MM.1S (cell line): ENCODE results near the gene PEX5.

Experiments used
- DNase-seq: peaks from one replicate; pipeline ENCODE4 v3.0.0-alpha.2; 2015
- H2AFZ ChIP-seq: fragments of 300-600 bp; sonication (generic); 2 replicates; pipeline ENCODE4 v1.6.0; 2016; ENCODE audit warnings: antibody characterized with exemption, low read length
- H3F3A ChIP-seq: fragments of 300-600 bp; sonication (generic); 2 replicates; pipeline ENCODE4 v1.6.1; 2016; ENCODE audit warnings: mild to moderate bottlenecking, antibody characterized with exemption, low read length, moderate library complexity, mixed read lengths; ENCODE audit not compliant: insufficient read depth
- H3K27ac ChIP-seq: fragments of 300-600 bp; sonication (generic); 2 replicates; pipeline ENCODE4 v1.5.1; 2016; ENCODE audit warnings: mild to moderate bottlenecking, low read length
- H3K27me3 ChIP-seq: fragments of 300-600 bp; sonication (generic); replicated peaks from 2 replicates; pipeline ENCODE4 v1.6.0; 2016; ENCODE audit warnings: low read length; ENCODE audit not compliant: insufficient read depth
- H3K36me3 ChIP-seq: fragments of 300-600 bp; sonication (generic); replicated peaks from 2 replicates; pipeline ENCODE4 v1.6.1; 2016; ENCODE audit warnings: mild to moderate bottlenecking, low read length, mixed read lengths; ENCODE audit not compliant: insufficient read depth
- H3K4me1 ChIP-seq: fragments of 300-600 bp; sonication (generic); 2 replicates; pipeline ENCODE4 v1.6.1; 2016; ENCODE audit warnings: low read length, mixed read lengths
- H3K4me2 ChIP-seq: fragments of 300-600 bp; sonication (generic); 2 replicates; pipeline ENCODE4 v1.6.0; 2016; ENCODE audit warnings: low read depth, low read length
- H3K4me3 ChIP-seq: fragments of 300-600 bp; sonication (generic); 2 replicates; pipeline ENCODE4 v1.5.1; 2016; ENCODE audit warnings: low read length, mixed read lengths
- H3K79me2 ChIP-seq: fragments of 300-600 bp; sonication (generic); 2 replicates; pipeline ENCODE4 v1.6.1; 2016; ENCODE audit warnings: mixed run types, low read length, mixed read lengths
- H3K9ac ChIP-seq: fragments of 300-600 bp; sonication (generic); 2 replicates; pipeline ENCODE4 v1.6.1; 2016; ENCODE audit warnings: low read length, mixed read lengths
- H3K9me2 ChIP-seq: fragments of 300-600 bp; sonication (generic); replicated peaks from 2 replicates; pipeline ENCODE4 v1.6.1; 2016; ENCODE audit warnings: mild to moderate bottlenecking, low read length, mixed read lengths; ENCODE audit not compliant: insufficient read depth
- H3K9me3 ChIP-seq: fragments of 300-600 bp; sonication (generic); replicated peaks from 2 replicates; pipeline ENCODE4 v1.6.1; 2016; ENCODE audit warnings: mild to moderate bottlenecking, low read length, mixed read lengths; ENCODE audit not compliant: insufficient read depth
- H4K20me1 ChIP-seq: fragments of 300-600 bp; sonication (generic); 2 replicates; pipeline ENCODE4 v1.6.1; 2016; ENCODE audit warnings: mild to moderate bottlenecking, low read length, moderate library complexity, mixed read lengths; ENCODE audit not compliant: insufficient read depth
- EZH2 ChIP-seq: fragments of 300-600 bp; sonication (generic); optimal IDR thresholded peaks from 2 replicates; pipeline ENCODE3; 2017; ENCODE audit warnings: low read depth, mild to moderate bottlenecking, antibody characterized with exemption, low read length, mixed read lengths
- EZH2phosphoT487 ChIP-seq: fragments of 300-600 bp; sonication (generic); IDR thresholded peaks from 2 replicates; pipeline ENCODE4 v1.6.1; 2018; ENCODE audit warnings: antibody characterized with exemption, low read length
- TF ChIP-seq, protein P1 (sequence below): fragments of 300-600 bp; sonication (generic); IDR thresholded peaks from 2 replicates; pipeline ENCODE4 v1.5.1; 2016; ENCODE audit warnings: antibody characterized with exemption, low read length, mixed read lengths

The PEX5 gene

DNA sequence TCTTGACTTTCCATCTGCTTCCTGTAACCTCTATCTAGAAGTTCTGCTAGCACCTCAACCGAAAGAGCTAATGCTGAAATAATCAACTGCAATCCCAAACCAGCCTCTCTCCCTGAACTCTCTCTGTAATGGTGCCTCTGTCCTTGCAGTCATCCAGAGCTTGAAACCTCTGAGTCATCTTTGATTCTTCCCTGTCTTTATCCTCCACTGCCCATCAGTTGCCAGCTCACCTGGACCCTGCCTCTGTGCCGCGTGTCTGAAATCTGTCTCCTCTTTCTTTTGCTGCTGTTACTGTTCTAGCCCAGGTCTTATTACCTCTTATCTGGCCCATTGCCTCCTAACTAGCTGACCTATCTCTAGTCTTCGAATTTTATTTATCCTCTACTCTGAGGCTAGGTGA is 43.8 kb upstream of the PEX5 start:
- Histone ChIP-seq H4K20me1 (no peaks in the 10 kb centered on the region), H3K27me3 (no peaks in the 10 kb centered on the region), H2AFZ (no peak overlapping the region), H3F3A (no peaks in the 10 kb centered on the region), H3K4me3 (no peak overlapping the region), H3K9me2 (no peaks in the 10 kb centered on the region), H3K27ac (no peak overlapping the region), H3K36me3 (no peaks in the 10 kb centered on the region), H3K4me1 (0 out of 2 replicates have a peak, but pooled peaks cover 4% of the 10 kb centered on the region), H3K4me2 (no peak overlapping the region), H3K79me2 (no peaks in the 10 kb centered on the region), H3K9me3 (no peaks in the 10 kb centered on the region), H3K9ac (no peak overlapping the region)
- TF ChIP-seq EZH2phosphoT487 = no peak
- no peak for TF ChIP-seq EZH2
- TF ChIP-seq, protein P1, sequence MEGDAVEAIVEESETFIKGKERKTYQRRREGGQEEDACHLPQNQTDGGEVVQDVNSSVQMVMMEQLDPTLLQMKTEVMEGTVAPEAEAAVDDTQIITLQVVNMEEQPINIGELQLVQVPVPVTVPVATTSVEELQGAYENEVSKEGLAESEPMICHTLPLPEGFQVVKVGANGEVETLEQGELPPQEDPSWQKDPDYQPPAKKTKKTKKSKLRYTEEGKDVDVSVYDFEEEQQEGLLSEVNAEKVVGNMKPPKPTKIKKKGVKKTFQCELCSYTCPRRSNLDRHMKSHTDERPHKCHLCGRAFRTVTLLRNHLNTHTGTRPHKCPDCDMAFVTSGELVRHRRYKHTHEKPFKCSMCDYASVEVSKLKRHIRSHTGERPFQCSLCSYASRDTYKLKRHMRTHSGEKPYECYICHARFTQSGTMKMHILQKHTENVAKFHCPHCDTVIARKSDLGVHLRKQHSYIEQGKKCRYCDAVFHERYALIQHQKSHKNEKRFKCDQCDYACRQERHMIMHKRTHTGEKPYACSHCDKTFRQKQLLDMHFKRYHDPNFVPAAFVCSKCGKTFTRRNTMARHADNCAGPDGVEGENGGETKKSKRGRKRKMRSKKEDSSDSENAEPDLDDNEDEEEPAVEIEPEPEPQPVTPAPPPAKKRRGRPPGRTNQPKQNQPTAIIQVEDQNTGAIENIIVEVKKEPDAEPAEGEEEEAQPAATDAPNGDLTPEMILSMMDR = no peak
- no peak for DNase-seq

DNA sequence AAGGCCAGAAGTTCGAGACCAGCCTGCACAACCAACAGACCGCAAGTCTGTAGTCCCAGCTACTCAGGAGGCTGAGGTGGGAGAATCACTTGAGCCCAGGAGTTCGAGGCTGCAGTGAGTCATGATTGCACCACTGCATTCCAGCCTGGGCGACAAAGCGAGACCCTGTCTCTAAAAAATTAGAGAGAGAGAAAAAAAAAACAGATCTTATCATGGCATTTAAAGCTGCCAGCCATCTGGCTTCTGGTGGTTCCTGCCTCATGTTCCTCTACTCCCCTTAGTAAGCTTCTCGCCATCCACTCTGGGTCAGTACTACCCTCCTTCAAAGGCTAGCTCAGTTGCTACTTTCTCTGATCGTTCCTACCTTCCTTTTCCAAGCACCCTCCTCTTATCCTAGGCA is 43.3 kb upstream of the PEX5 start:
- H3K9ac ChIP-seq = no peak overlapping the region
- H2AFZ ChIP-seq = no peak overlapping the region
- no peaks in the 10 kb centered on the region for H4K20me1 ChIP-seq
- H3F3A ChIP-seq = no peaks in the 10 kb centered on the region
- H3K9me2 ChIP-seq = no peaks in the 10 kb centered on the region
- 0 out of 2 replicates have a peak, but pooled peaks cover 4% of the 10 kb centered on the region for H3K4me1 ChIP-seq
- H3K4me2 ChIP-seq = no peak overlapping the region
- DNase-seq = no peak
- TF ChIP-seq, protein P1 = no peak
- TF ChIP-seq EZH2phosphoT487 = no peak
- TF ChIP-seq EZH2 = no peak
- H3K9me3 ChIP-seq = no peaks in the 10 kb centered on the region
- H3K79me2 ChIP-seq = no peaks in the 10 kb centered on the region
- no peaks in the 10 kb centered on the region for H3K36me3 ChIP-seq
- H3K27ac ChIP-seq = no peak overlapping the region
- no peaks in the 10 kb centered on the region for H3K27me3 ChIP-seq
- no peak overlapping the region for H3K4me3 ChIP-seq

DNA sequence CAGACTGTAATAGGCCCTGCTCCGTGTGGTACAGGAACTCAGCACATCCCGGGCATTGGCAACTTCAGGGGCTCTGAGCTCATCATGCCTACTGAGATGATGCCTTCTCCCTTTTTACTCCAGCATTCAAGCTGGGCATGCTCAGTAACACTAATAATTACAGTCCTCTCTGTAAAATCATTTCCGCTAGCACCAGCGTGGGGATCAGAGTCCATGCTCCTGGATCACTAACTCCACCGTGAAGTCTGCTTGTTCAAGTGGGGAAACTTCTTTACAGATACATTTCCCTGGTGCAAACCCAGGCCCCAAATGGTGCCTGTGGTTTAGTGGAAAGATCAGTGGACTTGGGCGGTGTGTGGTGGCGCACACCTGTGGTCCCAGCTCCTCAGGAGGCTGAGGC is 42.6 kb upstream of the PEX5 start:
- H3K4me2 ChIP-seq = no peak overlapping the region
- no peak for DNase-seq
- H3K27ac ChIP-seq = no peak overlapping the region
- H3K9me2 ChIP-seq = no peaks in the 10 kb centered on the region
- no peak overlapping the region for H3K4me3 ChIP-seq
- no peaks in the 10 kb centered on the region for H3F3A ChIP-seq
- no peak overlapping the region for H3K9ac ChIP-seq
- H3K79me2 ChIP-seq = no peaks in the 10 kb centered on the region
- 0 out of 2 replicates have a peak, but pooled peaks cover under 1% of the 10 kb centered on the region for H3K4me1 ChIP-seq
- H3K36me3 ChIP-seq = no peaks in the 10 kb centered on the region
- no peaks in the 10 kb centered on the region for H3K27me3 ChIP-seq
- no peak overlapping the region for H2AFZ ChIP-seq
- TF ChIP-seq, protein P1 = no peak
- TF ChIP-seq EZH2 (no peak), EZH2phosphoT487 (no peak)
- H3K9me3 ChIP-seq = no peaks in the 10 kb centered on the region
- H4K20me1 ChIP-seq = no peaks in the 10 kb centered on the region
